ENCODE data around the gene APLN.
A peak's percentile ranks its signal among the peaks of the same experiment; 100 is the strongest.

APLN gene

GRCh38 chrX:129613596-129613995 lies 41.2 kb downstream of the APLN start:
- DNase-seq, result no peak
- H3K9me3 Mint-ChIP-seq, result no peaks in the 10 kb centered on the region
- peaks cover 0 to 6% of the 10 kb centered on the region in 2 donors for H3K27me3 Mint-ChIP-seq
- H3K36me3 Mint-ChIP-seq, result no peaks in the 10 kb centered on the region
- H3K4me1 Mint-ChIP-seq, result no peaks in the 10 kb centered on the region
- H3K4me3 Mint-ChIP-seq, result no peak overlapping the region
- no peak for ATAC-seq (replicated peaks)
- H3K27ac Mint-ChIP-seq, result peak overlapping the region; percentile 14

GRCh38 chrX:129612396-129612795 lies 42.4 kb downstream of the APLN start:
- no peaks in the 10 kb centered on the region for H3K36me3 Mint-ChIP-seq
- H3K9me3 Mint-ChIP-seq, result no peaks in the 10 kb centered on the region
- ATAC-seq (replicated peaks) (no peak), DNase-seq (no peak)
- H3K27ac Mint-ChIP-seq, result no peak overlapping the region
- H3K4me3 Mint-ChIP-seq, result no peak overlapping the region
- H3K4me1 Mint-ChIP-seq, result no peaks in the 10 kb centered on the region
- H3K27me3 Mint-ChIP-seq, result peaks cover 0 to 11% of the 10 kb centered on the region in 2 donors

- ATAC-seq (replicated peaks) (no peak), DNase-seq (no peak)
- Mint-ChIP-seq H3K27me3 (peaks cover 0 to 14% of the 10 kb centered on the region in 2 donors), H3K4me1 (peaks cover 4 to 7% of the 10 kb centered on the region in 2 donors), H3K36me3 (no peaks in the 10 kb centered on the region), H3K27ac (no peak overlapping the region), H3K9me3 (no peaks in the 10 kb centered on the region), H3K4me3 (no peak overlapping the region)
These were observed 45.4 kb downstream of the APLN start for GRCh38 chrX:129609395-129609794.

- Mint-ChIP-seq H3K9me3 (no peaks in the 10 kb centered on the region), H3K36me3 (no peaks in the 10 kb centered on the region), H3K4me3 (no peak overlapping the region), H3K27me3 (peaks cover 0 to 14% of the 10 kb centered on the region in 2 donors), H3K27ac (no peak overlapping the region), H3K4me1 (peaks cover 4 to 7% of the 10 kb centered on the region in 2 donors)
- no peak for DNase-seq
- ATAC-seq (replicated peaks), result no peak
These were observed 46.3 kb downstream of the APLN start for GRCh38 chrX:129608496-129608895.

- DNase-seq (peak; percentile 17), ATAC-seq (replicated peaks) (peak; percentile 51 to 59)
- H3K27me3 Mint-ChIP-seq, result peaks cover 0 to 20% of the 10 kb centered on the region in 2 donors
- H3K36me3 Mint-ChIP-seq, result no peaks in the 10 kb centered on the region
- no peaks in the 10 kb centered on the region for H3K9me3 Mint-ChIP-seq
- H3K4me1 Mint-ChIP-seq, result peaks cover 4 to 7% of the 10 kb centered on the region in 2 donors
- H3K27ac Mint-ChIP-seq, result no peak overlapping the region
- H3K4me3 Mint-ChIP-seq, result no peak overlapping the region
These were observed 47.8 kb downstream of the APLN start for GRCh38 chrX:129606918-129607317.

- peaks cover 7 to 12% of the 10 kb centered on the region in 2 donors for H3K4me1 Mint-ChIP-seq
- no peak for DNase-seq
- H3K36me3 Mint-ChIP-seq, result peaks cover 4 to 5% of the 10 kb centered on the region in 2 donors
- ATAC-seq (replicated peaks), result peak; percentile 50 to 52
- H3K4me3 Mint-ChIP-seq, result no peak overlapping the region
- no peaks in the 10 kb centered on the region for H3K9me3 Mint-ChIP-seq
- no peak overlapping the region for H3K27ac Mint-ChIP-seq
- peaks cover 0 to 17% of the 10 kb centered on the region in 2 donors for H3K27me3 Mint-ChIP-seq
These were observed 53.8 kb downstream of the APLN start for GRCh38 chrX:129600981-129601424.

- H3K9me3 Mint-ChIP-seq, result no peaks in the 10 kb centered on the region
- H3K27me3 Mint-ChIP-seq, result peaks cover 0 to 16% of the 10 kb centered on the region in 2 donors
- no peak overlapping the region for H3K27ac Mint-ChIP-seq
- H3K4me1 Mint-ChIP-seq, result peaks cover 5% of the 10 kb centered on the region in 2 donors
- ATAC-seq (replicated peaks) (no peak), DNase-seq (no peak)
- H3K36me3 Mint-ChIP-seq, result peaks cover 4 to 5% of the 10 kb centered on the region in 2 donors
- no peak overlapping the region for H3K4me3 Mint-ChIP-seq
These were observed 54.8 kb downstream of the APLN start for GRCh38 chrX:129599996-129600395.

GRCh38 chrX:129599499-129599898 lies 55.3 kb downstream of the APLN start:
- Mint-ChIP-seq H3K36me3 (peaks cover 4 to 5% of the 10 kb centered on the region in 2 donors), H3K9me3 (no peaks in the 10 kb centered on the region), H3K27me3 (peaks cover 0 to 14% of the 10 kb centered on the region in 2 donors), H3K4me1 (peaks cover 5% of the 10 kb centered on the region in 2 donors), H3K27ac (no peak overlapping the region), H3K4me3 (no peak overlapping the region)
- ATAC-seq (replicated peaks) (no peak), DNase-seq (no peak)

- H3K27ac Mint-ChIP-seq, result no peak overlapping the region
- no peaks in the 10 kb centered on the region for H3K9me3 Mint-ChIP-seq
- peaks cover 0 to 13% of the 10 kb centered on the region in 2 donors for H3K27me3 Mint-ChIP-seq
- DNase-seq (no peak), ATAC-seq (replicated peaks) (no peak)
- no peak overlapping the region for H3K4me3 Mint-ChIP-seq
- peaks cover 5% of the 10 kb centered on the region in 2 donors for H3K4me1 Mint-ChIP-seq
- H3K36me3 Mint-ChIP-seq, result peaks cover 4 to 5% of the 10 kb centered on the region in 2 donors
These were observed 56.9 kb downstream of the APLN start for GRCh38 chrX:129597905-129598304.

GRCh38 chrX:129596077-129596476 lies 58.7 kb downstream of the APLN start:
- DNase-seq (no peak), ATAC-seq (replicated peaks) (no peak)
- Mint-ChIP-seq H3K4me1 (peaks cover 0 to 2% of the 10 kb centered on the region in 2 donors), H3K4me3 (no peak overlapping the region), H3K36me3 (peaks cover 4 to 5% of the 10 kb centered on the region in 2 donors), H3K9me3 (no peaks in the 10 kb centered on the region), H3K27ac (no peak overlapping the region), H3K27me3 (peaks cover 0 to 4% of the 10 kb centered on the region in 2 donors)
